Stimulated activated CD8-positive, alpha-beta memory T cell treated with anti-CD3 and anti-CD28 coated beads, Interleukin-12 subunit alpha, Interleukin-12 subunit beta, amount 100 ng/mL, for 1 hour (primary cell): ENCODE data around the gene PLPPR3.
"Not testable (repeated sequence)": the region's sequence is repeated elsewhere in the genome, so short reads cannot be mapped to it uniquely, and the experiment has no call there.

Source experiments
- DNase-seq: peaks from one replicate; pipeline ENCODE4 v3.0.0-alpha.2; 2020; ENCODE audit warnings: low read depth

PLPPR3 gene

DNA sequence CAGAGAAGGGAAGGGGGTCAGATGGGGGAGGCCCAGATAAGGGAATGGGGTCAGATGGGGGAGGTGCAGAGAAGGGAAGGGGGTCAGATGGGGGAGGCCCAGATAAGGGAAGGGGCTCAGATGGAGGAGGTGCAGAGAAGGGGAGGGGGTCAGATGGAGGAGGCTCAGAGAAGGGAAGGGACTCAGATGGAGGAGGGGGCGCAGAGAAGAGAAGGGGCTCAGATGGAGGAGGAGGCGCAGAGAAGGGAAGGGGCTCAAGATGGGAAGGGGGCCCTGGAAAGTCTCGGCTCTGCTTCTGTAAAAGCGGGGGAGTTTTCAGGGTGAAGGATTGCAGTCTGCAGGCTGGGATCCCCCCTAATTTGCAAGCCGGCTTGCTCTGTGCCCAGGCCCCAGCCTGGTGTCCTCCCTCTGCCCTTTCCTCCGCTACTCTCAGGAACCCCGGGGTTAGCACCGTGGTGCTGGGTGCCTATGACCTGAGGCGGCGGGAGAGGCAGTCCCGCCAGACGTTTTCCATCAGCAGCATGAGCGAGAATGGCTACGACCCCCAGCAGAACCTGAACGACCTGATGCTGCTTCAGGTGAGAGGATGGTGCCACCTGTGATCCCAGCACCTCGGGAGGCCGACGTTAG, 7.5 kb upstream of the PLPPR3 start:
- DNase-seq, result no peak

DNA sequence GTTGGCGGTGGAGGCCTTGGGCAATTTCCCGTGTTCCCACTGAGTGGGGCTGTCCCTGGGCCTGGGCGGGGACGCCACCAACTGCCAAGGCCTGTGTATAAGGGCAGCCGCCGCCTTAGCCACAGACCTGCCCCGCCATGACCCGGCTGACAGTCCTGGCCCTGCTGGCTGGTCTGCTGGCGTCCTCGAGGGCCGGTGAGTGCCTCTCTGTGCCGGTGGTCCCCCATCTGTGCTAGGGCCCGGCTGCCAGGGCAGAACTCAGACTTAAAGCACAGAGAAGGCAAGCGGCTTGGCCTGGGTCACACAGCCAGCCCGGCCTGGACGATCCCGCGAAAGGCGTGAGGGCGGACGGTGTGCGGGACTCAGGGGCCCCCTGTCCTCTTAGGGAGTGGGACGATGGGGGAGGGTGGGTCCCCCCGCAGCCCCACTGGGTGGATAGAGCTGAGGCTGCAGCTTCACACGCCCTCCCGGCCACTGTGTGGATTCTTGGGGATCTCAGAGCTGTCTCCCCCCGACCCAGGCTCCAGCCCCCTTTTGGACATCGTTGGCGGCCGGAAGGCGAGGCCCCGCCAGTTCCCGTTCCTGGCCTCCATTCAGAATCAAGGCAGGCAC, 6.1 kb upstream of the PLPPR3 start, which contains the start of gene AZU1:
Gene AZU1 (plus strand): TSS at position 128 of the 612 bp plus-strand sequence. CDS start 10 bp downstream, at position 138.
- DNase-seq, result no peak

DNA sequence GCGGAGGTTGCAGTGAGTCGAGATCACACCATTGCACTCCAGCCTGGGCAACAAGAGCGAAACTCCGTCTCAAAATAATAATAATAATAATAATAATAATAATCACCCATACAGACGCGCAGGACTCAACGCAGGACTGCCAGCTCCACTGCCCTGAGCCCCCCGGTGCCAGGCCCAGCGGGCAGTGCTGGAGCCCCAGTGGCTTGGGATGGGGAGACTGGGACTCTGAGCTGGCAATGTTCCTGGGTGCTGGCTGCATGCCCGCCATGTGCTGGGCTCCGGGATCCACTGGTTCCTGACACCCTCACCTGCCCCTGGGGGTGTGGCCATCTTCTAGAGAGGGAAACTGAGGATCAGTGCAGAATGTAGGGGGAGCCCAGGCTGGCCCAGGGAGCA, 5.6 kb upstream of the PLPPR3 start:
- no peak for DNase-seq

DNA sequence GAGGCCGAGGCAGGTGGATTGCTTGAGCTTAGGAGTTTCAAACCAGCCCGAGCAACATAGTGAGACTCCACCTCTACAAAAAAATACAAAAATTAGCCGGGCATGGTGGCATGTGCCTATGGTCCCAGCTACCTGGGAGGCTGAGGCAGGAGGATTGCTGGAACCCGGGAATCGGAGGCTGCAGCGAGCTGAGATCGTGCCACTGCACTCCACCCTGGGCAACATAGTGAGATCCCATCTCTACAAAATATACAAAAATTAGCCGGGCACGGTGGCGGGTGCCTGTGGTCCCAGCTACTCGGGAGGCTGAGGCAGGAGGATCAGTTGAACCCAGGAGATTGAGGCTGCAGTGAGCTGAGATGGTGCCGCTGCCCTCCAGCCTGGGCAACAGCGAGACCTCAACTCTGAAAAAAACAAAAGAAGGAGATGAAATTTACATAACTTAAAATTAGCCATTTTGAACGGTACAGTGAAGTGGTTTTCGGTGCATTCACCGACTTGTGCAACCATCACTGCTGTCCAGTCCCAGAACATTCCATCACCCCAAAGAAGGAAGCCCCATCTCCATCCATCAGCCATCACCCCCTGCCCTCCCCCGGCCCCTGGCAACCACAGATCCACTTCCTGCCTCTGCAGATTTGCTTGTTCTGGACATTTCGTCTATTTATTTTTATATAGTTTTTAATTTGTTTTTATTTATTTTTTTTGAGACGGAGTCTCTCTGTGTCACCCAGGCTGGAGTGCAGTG, 4.3 kb upstream of the PLPPR3 start:
- no peak for DNase-seq

DNA sequence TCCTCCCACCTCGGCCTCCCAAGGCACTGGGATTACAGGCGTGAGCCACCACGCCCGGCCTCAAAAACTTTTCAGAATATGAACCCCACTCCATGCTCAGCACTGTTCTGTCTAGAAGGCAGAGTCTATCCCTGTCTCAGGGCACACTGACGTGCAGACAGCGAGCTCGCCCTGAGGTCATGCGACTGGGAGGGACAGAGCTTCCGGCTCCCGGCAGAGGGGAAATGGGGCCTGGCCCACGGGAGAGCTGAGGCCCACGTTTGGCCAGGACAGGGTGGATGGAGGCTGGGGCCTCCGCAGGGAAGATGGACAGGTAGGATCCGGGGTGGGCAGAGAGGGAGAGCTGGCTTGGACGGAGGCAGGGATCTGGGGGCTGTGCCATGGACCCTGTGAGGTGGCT, 3.1 kb upstream of the PLPPR3 start:
- no peak for DNase-seq

DNA sequence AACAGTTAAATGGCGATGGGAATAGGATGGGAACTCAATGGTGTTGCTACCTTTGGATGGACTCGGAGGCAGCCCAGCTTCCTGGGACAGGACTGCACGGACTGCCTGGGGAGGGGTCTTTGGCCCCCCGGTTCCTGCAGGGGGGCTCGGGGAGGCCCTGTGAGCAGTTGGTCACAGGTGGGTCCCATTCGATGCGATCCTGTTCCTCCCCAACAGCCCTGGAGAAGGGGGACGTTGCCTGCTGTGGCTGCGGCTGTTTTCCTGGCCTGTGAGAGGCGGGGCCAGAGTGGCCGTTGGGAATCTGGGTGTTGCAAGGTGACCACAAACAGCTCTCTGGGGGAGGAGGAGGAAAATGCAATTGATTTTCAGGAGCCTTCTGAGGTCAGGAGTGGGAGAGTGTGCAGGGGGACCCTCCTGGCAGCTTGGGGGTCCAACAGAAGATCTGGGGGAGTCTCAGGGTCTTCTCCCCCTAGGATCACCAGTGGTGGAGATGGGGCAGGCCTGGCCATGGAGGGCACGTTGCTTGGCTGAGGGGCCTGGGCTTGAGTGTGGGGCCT, 1.9 kb upstream of the PLPPR3 start:
- no peak for DNase-seq

DNA sequence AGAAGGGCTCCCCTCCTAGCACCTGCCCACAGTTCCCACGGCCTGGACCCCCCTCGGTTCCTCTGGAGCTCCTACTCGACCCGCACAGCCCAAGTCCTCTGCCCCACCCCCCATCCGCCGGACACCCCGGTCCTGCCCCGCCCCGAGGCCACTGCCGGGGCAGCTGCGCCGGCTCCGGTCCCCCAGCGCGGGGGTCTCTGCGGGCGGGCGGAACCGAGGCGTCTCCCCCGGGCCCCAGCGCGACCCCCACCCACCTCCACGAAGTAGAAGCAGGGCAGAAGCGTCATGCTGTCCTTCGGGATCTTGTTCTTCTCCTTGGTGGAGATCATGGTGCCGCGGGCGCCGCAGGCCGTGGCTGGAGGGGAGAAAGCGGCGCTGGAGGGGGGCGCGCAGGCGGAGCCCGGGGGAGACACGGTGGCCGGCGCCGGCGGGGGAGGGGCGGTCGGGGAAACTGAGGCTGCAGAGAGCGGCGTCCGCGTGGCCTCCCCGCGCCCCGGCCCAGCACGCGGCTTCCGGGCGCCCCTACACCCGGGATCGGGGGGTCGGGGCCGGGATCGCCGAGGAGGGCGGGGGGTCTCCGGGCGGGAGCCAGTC, 427 bp downstream of the PLPPR3 start:
- DNase-seq, result no peak

DNA sequence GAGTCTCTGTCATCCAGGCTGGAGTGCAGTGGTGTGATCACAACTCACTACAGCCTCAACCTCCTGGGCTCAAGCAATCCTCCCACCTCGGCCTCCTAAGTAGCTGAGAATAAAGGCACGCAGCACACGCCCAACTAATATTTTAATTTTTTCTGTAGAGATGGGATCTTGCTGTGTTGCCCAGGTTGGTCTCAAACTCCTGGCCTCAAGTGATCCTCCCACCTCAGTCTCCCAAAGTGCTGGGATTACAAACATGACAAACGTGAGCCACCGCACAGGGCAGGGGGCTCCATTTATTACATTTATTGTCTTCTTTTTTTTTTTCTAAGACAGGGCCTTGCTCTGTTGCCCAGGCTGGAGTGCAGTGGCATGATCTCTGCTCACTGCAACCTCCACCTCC, 1.5 kb downstream of the PLPPR3 start:
- DNase-seq, result not testable (repeated sequence)

DNA sequence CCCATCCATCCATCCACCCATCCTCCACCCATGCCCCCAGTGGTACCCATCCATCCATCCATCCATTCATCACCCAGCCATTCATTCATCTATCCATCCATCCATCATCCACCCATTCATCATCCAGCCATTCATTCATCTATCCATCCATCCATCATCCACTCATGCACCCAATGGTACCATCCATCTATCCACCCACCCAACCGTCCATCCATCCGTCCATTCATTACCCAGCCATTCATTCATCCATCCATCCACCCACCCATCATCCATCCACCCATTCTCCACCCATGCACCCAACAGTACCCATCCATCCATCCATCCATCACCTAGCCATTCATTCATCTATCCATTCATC, 5.3 kb downstream of the PLPPR3 start:
- no peak for DNase-seq

DNA sequence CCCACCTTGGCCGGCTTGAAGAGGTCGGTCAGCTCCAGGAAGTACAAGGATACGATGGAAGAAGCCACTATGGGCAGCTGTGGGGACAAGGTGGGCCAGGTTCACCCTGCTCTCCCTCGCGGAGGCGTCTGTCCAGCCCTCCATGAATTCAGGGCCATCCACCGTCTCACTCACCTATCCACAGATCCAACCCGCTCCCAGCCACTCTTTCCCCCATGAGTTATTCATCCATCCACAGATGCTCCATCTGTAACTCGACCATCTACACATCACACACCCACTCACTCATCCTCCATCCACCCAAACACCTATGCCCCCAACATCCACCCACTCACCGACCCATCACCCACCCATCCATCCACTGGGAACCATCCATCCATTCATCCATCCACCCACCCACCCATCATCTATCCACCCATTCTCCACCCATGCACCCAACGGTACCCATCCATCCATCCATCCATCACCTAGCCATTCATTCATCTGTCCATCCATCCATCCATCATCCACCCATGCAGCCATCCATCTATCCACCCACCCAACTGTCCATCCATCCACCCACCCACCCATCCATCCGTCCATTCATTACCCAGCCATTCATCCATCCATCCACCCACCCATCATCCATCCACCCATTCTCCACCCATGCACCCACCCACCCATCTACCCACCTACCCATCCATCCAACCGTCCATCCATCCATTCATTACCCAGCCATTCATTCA, 5.8 kb downstream of the PLPPR3 start:
- DNase-seq, result no peak

DNA sequence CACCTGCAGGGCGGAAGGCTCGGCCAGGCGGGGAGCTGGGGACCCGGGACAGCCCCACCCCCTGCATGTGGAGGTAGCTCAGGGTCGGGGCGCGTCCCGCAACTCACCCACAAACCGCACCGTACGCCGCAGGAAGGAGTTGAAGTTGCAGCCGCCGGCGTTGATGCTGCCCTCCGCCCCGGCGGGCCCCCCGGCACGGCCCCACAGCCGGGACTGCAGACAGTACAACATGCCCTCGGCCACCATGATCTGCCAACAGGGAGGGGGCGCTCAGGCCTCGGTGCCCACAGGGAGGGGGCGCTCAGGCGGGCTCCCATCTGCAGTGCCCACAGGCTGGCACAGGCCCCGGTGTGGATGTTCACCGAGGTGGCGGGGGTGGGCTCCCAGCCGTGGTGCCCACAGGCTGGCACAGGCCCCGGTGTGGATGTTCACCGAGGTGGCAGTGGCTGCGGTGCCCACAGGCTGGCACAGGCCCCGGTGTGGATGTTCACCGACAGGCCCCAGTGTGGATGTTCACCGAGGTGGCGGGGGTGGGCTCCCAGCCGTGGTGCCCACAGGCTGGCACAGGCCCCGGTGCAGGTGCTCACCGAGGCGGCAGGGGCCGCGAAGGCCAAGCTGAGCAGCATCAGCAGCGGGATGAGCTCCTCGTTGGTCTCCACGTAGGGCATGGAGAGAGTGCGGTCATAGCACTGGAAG, 6.5 kb downstream of the PLPPR3 start:
- DNase-seq, result no peak

DNA sequence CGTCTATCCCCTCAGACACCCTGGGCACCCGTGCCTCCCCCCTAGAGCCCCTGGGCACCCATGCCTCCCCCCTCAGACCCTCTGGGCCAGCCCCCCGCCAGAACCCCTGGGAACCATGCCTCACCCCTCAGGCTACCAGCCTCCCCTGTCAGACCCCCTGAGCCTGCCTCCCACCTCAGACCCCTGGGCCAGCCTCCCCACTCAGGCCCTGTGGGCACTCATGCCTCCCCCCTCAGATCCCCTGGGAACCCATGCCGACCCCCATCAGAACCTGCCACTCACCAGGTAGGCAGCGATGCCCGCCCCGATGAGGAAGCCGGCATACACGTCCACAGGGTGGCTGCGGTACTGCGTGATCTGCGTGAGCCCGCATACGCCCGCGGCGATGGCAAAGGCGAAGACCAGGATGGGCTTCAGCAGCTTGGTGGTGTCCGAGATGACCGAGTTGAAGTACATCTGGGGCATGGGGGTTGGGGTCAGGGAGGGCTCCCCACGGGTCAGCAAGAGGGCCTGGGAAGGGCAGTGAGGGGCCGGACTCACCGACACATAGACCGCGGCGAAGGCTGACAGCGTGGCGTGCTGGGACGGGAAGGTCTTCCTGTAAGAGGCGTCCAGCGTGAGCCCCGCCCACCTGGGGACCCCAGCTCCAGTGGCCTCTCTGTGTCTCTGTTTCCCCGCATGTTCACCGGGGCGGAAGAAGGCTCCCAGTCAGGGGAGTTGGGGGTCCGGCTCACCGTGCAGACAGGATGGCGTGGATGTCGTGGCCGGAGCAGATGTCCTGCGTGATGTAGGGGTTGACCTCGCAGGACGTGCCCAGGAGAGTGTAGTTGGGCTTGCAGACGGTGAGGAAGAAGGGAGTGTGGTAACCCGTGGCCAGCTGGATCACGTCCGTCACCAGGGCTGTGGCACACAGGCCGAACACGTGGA, 7.3 kb downstream of the PLPPR3 start:
- no peak for DNase-seq

DNA sequence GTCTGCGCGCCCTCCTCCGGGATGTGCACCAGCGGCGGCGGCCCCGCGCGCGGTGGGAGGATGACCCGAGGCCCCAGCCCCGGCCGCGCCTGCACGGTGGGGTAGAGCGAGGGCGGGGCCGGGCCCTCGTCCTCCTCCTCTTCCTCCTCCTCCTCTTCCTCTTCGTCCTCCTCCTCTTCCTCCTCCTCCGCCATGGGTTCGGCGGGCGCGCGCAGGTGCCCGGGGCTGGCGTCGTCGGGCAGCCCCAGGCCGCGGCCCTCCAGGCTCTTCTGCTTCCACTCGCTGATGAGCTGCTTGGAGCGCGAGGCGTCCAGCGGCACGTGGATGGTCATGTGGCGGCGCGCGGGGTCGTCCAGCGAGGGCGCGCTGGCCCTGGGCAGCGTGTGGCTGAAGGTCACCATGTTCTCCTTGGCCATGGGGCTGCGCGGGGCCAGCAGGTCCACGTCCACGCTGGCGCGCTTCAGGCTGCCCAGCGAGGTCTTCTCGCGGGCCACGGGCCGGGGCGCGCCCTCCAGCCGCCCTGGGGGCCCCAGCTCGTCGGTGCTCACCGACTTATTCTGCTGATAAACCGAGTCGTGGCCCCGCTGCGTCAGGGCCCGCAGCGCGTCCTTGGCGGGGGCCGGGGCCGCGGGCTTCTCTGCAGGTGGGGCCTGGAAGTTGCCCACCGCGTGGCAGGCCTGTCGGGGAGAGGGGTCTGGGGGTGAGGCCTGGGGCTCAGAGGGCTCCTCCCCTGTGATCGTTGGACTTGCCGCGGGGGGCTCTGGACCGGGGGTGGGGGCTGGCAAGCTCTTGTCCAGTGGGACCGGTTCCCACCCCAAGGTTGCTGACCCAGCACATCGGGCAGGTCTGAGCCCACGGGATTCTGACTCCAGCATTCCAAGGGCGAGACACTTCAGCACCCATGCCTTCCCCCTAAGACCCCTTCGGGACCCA, 8.3 kb downstream of the PLPPR3 start:
- no peak for DNase-seq

DNA sequence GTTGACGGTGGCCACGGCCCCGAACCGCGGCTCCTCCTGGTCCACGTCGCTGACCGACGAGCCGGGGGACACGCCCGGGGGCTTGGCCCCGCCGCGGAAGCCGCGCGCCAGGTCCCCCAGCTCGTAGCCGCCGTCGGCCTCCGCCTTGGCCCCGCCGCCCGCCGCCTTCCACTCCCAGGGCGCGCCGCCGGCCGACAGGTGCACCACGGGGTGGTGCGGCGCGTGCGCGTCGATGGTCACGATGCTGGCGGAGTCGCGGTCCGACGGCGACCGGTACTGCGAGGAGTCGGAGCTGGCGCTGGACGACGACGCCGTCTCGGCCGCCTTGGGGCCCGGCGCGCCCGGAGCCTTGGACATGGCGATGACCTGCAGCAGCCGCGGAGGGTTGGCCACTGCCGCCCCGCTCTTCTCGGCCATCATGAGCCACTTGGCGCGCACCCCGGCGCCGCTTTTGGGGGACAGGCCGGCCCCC, 9.0 kb downstream of the PLPPR3 start:
- no peak for DNase-seq

DNA sequence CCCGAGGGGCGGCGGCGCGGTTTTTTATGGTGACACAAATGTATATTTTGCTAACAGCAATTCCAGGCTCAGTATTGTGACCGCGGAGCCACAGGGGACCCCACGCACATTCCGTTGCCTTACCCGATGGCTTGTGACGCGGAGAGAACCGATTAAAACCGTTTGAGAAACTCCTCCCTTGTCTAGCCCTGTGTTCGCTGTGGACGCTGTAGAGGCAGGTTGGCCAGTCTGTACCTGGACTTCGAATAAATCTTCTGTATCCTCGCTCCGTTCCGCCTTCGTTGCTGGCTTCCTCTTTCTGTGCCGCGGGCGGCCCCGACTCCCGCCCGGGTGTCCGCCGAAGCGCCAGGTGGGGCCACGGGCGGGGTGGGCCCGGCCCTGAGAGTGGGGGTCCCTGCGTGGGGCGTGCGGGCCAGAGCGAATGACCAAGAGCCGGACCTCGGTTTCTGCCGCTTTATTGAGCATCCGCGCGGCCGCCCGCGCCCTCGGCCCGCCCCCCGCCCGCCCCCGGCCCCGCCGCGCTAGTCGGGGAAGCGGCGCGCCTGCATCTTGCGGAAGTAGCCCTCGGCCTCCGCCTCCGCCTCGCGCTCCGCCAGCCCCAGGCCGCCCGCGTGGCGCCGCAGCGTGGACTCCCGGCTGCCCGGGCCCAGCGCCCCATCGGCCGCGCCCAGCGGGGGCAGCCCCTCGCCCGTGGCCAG, 9.6 kb downstream of the PLPPR3 start:
- no peak for DNase-seq

DNA sequence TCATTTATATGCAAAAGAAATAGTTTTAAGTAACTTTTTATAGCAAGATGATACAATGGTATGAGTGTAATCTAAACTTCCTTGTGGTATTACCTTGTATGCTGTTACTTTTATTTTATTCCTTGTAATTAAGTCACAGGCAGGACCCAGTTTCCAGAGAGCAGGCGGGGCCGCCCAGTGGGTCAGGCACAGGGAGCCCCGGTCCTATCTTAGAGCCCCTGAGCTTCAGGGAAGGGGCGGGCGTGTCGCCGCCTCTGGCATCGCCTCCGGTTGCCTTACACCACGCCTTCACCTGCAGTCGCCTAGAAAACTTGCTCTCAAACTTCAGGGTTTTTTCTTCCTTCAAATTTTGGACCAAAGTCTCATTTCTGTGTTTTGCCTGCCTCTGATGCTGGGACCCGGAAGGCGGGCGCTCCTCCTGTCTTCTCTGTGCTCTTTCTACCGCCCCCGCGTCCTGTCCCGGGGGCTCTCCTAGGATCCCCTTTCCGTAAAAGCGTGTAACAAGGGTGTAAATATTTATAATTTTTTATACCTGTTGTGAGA, 10.2 kb downstream of the PLPPR3 start:
- no peak for DNase-seq

DNA sequence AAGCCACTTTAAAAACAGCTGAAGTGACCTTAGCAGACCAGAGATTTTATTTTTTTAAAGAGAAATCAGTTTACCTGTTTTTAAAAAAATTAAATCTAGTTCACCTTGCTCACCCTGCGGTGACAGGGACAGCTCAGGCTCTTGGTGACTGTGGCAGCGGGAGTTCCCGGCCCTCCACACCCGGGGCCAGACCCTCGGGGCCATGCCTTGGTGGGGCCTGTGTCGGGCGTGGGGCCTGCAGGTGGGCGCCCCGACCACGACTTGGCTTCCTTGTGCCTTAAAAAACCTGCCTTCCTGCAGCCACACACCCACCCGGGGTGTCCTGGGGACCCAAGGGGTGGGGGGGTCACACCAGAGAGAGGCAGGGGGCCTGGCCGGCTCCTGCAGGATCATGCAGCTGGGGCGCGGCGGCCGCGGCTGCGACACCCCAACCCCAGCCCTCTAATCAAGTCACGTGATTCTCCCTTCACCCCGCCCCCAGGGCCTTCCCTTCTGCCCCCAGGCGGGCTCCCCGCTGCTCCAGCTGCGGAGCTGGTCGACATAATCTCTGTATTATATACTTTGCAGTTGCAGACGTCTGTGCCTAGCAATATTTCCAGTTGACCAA, 10.8 kb downstream of the PLPPR3 start:
- no peak for DNase-seq
